HEK293T (cell line): ENCODE data around the gene PPFIBP1.

Experiments
- FOXA1 ChIP-seq: fragments of 450-650 bp; IDR thresholded peaks from 2 replicates; pipeline ENCODE4 v1.6.1; 2016; ENCODE audit warnings: mild to moderate bottlenecking
- ZNF384 ChIP-seq: fragments of 450-650 bp; IDR thresholded peaks from 2 replicates; pipeline ENCODE4 v1.6.1; 2016

GRCh38 chr12:27552235-27552634, 28.2 kb downstream of the PPFIBP1 start:
- TF ChIP-seq FOXA1: no peak
- TF ChIP-seq ZNF384: no peak
